Psoas muscle (tissue), 8 donors: ENCODE results near the gene SMIM41. TPM values are rescaled to one million over a fixed set of nuclear protein-coding genes. Genes with fewer than 3 reads are reported as not detected.

Experiments
- ATAC-seq, 4 donors: fragments of 200-7000 bp; cut with Tn5 transposase; one replicate each; pipeline ENCODE4 v1.9.1; 2020; ENCODE audit warnings: moderate library complexity in 3 of 4, mild to moderate bottlenecking in 2 of 4
- DNase-seq, 2 donors: peaks; one replicate each; pipeline ENCODE4 v3.0.0-alpha.2; 2020
- H3K27ac ChIP-seq: fragments of 200-600 bp; one replicate; pipeline ENCODE4 v1.8.0; 2022
- H3K27me3 ChIP-seq, 3 donors: fragments of 200-600 bp in 1 of 3; one replicate each; pipeline versions ENCODE4 v1.6.1 to v1.8.0; 2013 to 2022; ENCODE audit warnings: low read length in 2 of 3, mild to moderate bottlenecking in 2 of 3, moderate library complexity in 1 of 3; ENCODE audit not compliant: insufficient read depth in 3 of 3
- H3K36me3 ChIP-seq, 2 donors: fragments of 200-600 bp in 1 of 2; one replicate each; pipeline versions ENCODE4 v1.6.1 to v1.8.0; 2013 to 2022; ENCODE audit warnings: low read depth in 1 of 2, mild to moderate bottlenecking in 1 of 2, moderate library complexity in 1 of 2; ENCODE audit not compliant: insufficient read depth in 1 of 2
- H3K4me1 ChIP-seq: fragments of 200-600 bp; one replicate; pipeline ENCODE4 v1.8.0; 2022
- H3K4me3 ChIP-seq: fragments of 200-600 bp; one replicate; pipeline ENCODE4 v1.8.0; 2022; ENCODE audit warnings: mild to moderate bottlenecking
- H3K9me3 ChIP-seq: fragments of 200-600 bp; one replicate; pipeline ENCODE4 v1.8.0; 2022
- CTCF ChIP-seq: fragments of 200-600 bp; IDR thresholded peaks from one replicate; pipeline ENCODE4 v1.8.0; 2022; ENCODE audit warnings: antibody characterized with exemption
- whole genome bisulfite sequencing, 3 donors: extraction: QIAGEN DNeasy Blood & Tissue Kit; methylation state at CpG; one replicate each; pipeline versions ENCODE4 v1.1.6 to v1.1.7; 2013; 5-methylcytosine and 5-hydroxymethylcytosine counted together
- intact Hi-C, 2 donors: fragments of 100-400 bp; cut with DNase I; formaldehyde crosslinking; loops; one replicate each; pipeline versions ENCODE4 v1.11.0 to v1.14.2; 2022
- polyA plus RNA-seq, 3 donors: library from polyadenylated mRNA; stranded (reverse); fragments of 200-250 nt; gene quantifications; one replicate each; pipeline ENCODE4 v1.2.3, GENCODE V29; 2013
- total RNA-seq, 4 donors: library from RNA; stranded (reverse); fragmentation: NEBNext Ultra II Directional in 2 of 4; extraction: Animal tissue kit (Norgen Biotek cat#: 25700) in 2 of 4; gene quantifications; one replicate each; pipeline versions ENCODE4 v1.2.1 to v1.2.4, GENCODE V29; 2021 to 2023
- donor health status: healthy with polysubstance abuse.
- donor health status: DM: no; HTN: no; CAD: no; lungs with moderate emphysema.
- donor health status: Bipolar disorder and iron deficiency.
- donor health status: healthy.
- donor health status: DM: yes; HTN: yes; CAD: no.
- donor health status: DM: no; HTN: no; CAD: no.
- donor health status: DM: no; HTN: no; CAD: no.
- donor health status: DM: yes; HTN: yes; CAD: no.

Gene SMIM41
- total and polyA plus RNA-seq, 7 donors = 0.16 to 0.32 (median 0.20) TPM; not detected in 4

GRCh38 chr12:52151837-52152783, 72.6 kb downstream of the SMIM41 start:
- Histone ChIP-seq H3K4me1 (peaks cover 17% of the 10 kb centered on the region), H3K27me3 (no peaks in the 10 kb centered on the region), H3K27ac (no peak overlapping the region), H3K4me3 (peak overlapping the region; percentile 53), H3K9me3 (no peaks in the 10 kb centered on the region), H3K36me3 (no peaks in the 10 kb centered on the region)
- intact Hi-C loops = loop anchor here in 1 of 2 donors (10.0 kb wide), 1 partner anchor 353 kb away; no protein-coding TSS in a partner anchor
- DNase-seq = peak; percentile 79 to 86
- 11 to 20% (median 11%) methylated on average over 38 to 63 of the region's 63 CpGs for WGBS, 3 donors
- ATAC-seq = peak; percentile 62 to 74 (median 66)
- peak; percentile 88 for TF ChIP-seq CTCF

DNA sequence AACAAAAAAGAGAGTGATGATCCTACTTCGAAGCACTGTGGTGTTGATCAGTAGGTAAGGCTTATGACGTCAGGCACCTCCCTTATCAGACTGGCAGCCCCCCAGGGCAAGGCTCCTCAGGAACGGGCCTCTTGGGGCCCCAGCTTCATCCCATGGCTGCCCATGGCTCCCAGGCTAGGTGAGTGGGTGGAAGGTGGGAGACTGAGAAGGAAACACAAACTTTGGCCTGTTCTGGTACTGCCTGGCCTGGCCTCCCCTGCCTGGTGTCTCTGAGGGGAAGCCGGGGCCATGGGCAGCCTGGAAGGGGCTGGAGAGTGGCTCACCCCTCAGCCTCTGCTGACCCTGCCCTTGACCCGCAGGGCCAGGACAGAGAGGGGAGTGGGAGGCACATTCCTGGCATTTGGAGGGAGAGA, 73.4 kb downstream of the SMIM41 start:
- ATAC-seq (no peak), DNase-seq (no peak)
- no peaks in the 10 kb centered on the region for H3K27me3 ChIP-seq
- WGBS, 3 donors = 86 to 95% (median 86%) methylated on average over 5 of the region's 5 CpGs
- H3K4me3 ChIP-seq = no peak overlapping the region
- no peak for TF ChIP-seq CTCF
- no peaks in the 10 kb centered on the region for H3K9me3 ChIP-seq
- no peak overlapping the region for H3K27ac ChIP-seq
- intact Hi-C loops = loop anchor here in 1 of 2 donors (10.0 kb wide), 1 partner anchor 352 kb away; no protein-coding TSS in a partner anchor
- peaks cover 9% of the 10 kb centered on the region for H3K4me1 ChIP-seq
- no peaks in the 10 kb centered on the region for H3K36me3 ChIP-seq

DNA sequence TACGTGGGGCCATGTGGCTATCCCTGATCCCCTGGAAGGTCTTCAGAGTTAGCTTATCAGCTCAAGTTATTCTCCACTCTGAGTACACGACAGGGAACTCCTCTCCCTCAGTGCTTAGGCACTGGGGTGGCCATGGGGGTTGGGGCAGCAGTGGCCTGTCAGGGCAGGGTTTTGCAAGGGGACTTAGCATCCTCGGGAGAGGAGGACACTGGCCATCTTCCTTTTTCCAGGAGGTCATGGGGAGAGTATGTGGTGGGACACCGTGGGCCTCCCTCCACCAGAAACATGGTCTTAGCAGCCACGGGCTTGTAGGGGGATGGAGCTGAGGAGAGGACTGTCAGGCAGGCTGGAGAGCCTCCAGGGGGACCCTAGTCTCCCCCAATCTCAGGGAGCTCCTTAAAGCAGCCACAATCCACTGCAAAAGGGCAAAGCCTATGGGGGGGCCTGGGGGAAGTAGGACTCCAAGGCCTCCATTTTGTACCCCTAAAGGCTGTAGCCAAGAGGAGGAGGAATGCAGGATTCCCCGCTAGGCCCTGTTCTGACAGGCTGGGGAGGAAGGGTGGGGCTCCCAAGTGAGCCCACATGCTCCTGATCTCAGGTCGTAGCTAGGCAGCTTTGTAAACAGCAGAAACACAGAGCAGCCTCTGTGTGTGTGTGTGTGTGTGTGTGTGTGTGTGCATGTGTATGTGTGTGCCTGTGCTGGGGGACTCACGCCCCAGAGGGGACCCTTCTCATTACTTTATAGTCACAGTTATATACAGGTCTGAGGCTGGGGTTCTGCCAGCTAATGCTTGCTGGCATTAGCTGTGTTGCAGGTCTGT, 75.8 kb downstream of the SMIM41 start:
- DNase-seq = no peak
- Histone ChIP-seq H3K4me1 (peaks cover 4% of the 10 kb centered on the region), H3K27ac (no peak overlapping the region), H3K27me3 (no peaks in the 10 kb centered on the region), H3K36me3 (no peaks in the 10 kb centered on the region), H3K9me3 (no peaks in the 10 kb centered on the region), H3K4me3 (no peak overlapping the region)
- ATAC-seq = no peak
- 57 to 63% (median 62%) methylated on average over 8 of the region's 8 CpGs for WGBS, 3 donors
- intact Hi-C loops = loop anchor here (5.0 to 10.0 kb wide), 3 partner anchors 350 to 827 kb away; no protein-coding TSS in a partner anchor
- no peak for TF ChIP-seq CTCF

DNA sequence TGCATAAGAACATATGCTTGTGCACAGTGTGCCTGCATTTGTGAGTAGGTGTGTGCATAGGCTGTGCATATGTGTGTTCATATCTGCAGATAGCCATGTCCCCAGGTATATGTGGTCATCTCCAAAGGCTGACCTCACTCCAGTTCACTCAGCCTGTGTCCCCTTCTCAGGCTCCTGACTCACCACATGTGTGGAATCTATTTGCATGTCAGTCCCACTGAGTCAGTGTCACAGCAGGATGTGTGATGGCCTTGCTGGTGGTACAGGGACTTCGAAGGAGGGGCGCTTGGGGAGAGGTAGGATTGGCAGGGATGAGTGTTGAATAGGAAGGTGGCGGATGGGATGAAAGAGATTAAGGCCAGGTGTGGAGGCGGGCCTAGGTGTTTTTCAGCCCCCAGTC, 76.8 kb downstream of the SMIM41 start:
- no peak for TF ChIP-seq CTCF
- 75 to 89% (median 76%) methylated on average over 4 of the region's 4 CpGs for WGBS, 3 donors

More for the DNA sequence above, 76.8 kb downstream of the SMIM41 start:
- intact Hi-C loops = loop anchor here (1.0 to 10.0 kb wide), 6 partner anchors 170 to 826 kb away; no protein-coding TSS in a partner anchor
- Histone ChIP-seq H3K4me3 (no peak overlapping the region), H3K27ac (no peak overlapping the region), H3K27me3 (no peaks in the 10 kb centered on the region), H3K4me1 (peaks cover 4% of the 10 kb centered on the region), H3K36me3 (no peaks in the 10 kb centered on the region), H3K9me3 (no peaks in the 10 kb centered on the region)
- DNase-seq (no peak), ATAC-seq (peak in 1 of 4 donors; percentile 17)
